Suprapubic skin (tissue), 4 donors: Measurements from ENCODE around the gene CYP4B1.

Experiments
- EP300 ChIP-seq: sonication (generic); formaldehyde crosslinking; IDR thresholded peaks from one replicate; pipeline ENCODE4 v1.6.1; 2017; ENCODE audit warnings: antibody characterized with exemption
- POLR2A ChIP-seq, 2 donors: fragments of 450-650 bp; IDR thresholded peaks; one replicate each; pipeline ENCODE4 v1.6.1; 2017; ENCODE audit warnings: antibody characterized with exemption in 2 of 2, mild to moderate bottlenecking in 2 of 2, moderate library complexity in 2 of 2
- POLR2AphosphoS5 ChIP-seq, 3 donors: sonication (generic); formaldehyde crosslinking; IDR thresholded peaks; one replicate each; pipeline ENCODE4 v1.6.1; 2017; ENCODE audit warnings: antibody characterized with exemption in 3 of 3
- TF ChIP-seq, protein P1 (sequence below), 2 donors: fragments of 200-600 bp in 1 of 2; fragments of 450-650 bp in 1 of 2; sonication (generic) in 1 of 2; IDR thresholded peaks; one replicate each; pipeline ENCODE4 v1.5.1; 2016 to 2019; ENCODE audit warnings: antibody characterized with exemption in 2 of 2, mild to moderate bottlenecking in 1 of 2, moderate library complexity in 1 of 2

DNA sequence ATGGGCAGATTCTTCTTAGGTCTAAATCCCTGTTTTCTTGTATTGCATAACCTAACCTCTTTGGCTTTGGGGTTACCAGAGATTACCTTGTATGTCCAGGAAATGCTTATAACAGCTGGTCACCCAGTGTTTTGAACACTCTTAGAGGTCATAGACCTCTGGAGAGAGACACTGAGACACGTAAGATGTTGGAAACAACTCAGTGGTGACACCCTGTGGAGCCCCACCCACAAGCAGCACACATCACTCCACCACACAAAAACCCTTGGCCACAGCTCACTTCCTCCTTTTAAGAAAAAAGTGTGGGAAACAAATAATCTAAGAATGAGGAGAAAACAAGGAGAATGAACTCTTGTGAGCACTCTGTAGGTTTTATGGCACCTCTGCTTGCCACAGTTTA, 26.3 kb upstream of the CYP4B1 start:
- TF ChIP-seq, protein P1, sequence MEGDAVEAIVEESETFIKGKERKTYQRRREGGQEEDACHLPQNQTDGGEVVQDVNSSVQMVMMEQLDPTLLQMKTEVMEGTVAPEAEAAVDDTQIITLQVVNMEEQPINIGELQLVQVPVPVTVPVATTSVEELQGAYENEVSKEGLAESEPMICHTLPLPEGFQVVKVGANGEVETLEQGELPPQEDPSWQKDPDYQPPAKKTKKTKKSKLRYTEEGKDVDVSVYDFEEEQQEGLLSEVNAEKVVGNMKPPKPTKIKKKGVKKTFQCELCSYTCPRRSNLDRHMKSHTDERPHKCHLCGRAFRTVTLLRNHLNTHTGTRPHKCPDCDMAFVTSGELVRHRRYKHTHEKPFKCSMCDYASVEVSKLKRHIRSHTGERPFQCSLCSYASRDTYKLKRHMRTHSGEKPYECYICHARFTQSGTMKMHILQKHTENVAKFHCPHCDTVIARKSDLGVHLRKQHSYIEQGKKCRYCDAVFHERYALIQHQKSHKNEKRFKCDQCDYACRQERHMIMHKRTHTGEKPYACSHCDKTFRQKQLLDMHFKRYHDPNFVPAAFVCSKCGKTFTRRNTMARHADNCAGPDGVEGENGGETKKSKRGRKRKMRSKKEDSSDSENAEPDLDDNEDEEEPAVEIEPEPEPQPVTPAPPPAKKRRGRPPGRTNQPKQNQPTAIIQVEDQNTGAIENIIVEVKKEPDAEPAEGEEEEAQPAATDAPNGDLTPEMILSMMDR (IDR thresholded peaks at IDR 0.05) = no peak
- TF ChIP-seq POLR2A (IDR thresholded peaks at IDR 0.05) (no peak), POLR2AphosphoS5 (IDR thresholded peaks at IDR 0.05) (no peak), EP300 (no peak)
